GM23338 (cell line): ENCODE measurements around the gene COL20A1. TPM values are rescaled to one million over a fixed set of nuclear protein-coding genes. Genes with fewer than 3 reads are reported as not detected.

Experiments
- ATAC-seq: fragments of 200-7000 bp; cut with Tn5 transposase; 3 replicates; pipeline ENCODE4 v1.9.1; 2020
- DNase-seq: peaks from one replicate; pipeline ENCODE4 v3.0.0-alpha.2; 2015; ENCODE audit warnings: low spot score
- H2AFZ ChIP-seq: fragments of 200-600 bp; sonication (generic); 2 replicates; pipeline ENCODE4 v1.8.0; 2016; ENCODE audit warnings: antibody characterized with exemption, mild to moderate bottlenecking, moderate library complexity
- H3F3A ChIP-seq: fragments of 200-600 bp; sonication (generic); replicated peaks from 2 replicates; pipeline ENCODE4 v1.8.0; 2017; ENCODE audit warnings: antibody characterized with exemption, mixed run types, low read depth
- H3K27ac ChIP-seq: fragments of 200-600 bp; sonication (generic); 2 replicates; pipeline ENCODE4 v1.6.1; 2016; ENCODE audit warnings: low read depth
- H3K27me3 ChIP-seq: fragments of 200-600 bp; sonication (generic); 2 replicates; pipeline ENCODE4 v1.8.0; 2016; ENCODE audit warnings: mild to moderate bottlenecking, mixed run types, moderate library complexity; ENCODE audit not compliant: insufficient read depth
- H3K36me3 ChIP-seq: fragments of 200-600 bp; sonication (generic); 2 replicates; pipeline ENCODE4 v1.8.0; 2016; ENCODE audit warnings: mild to moderate bottlenecking; ENCODE audit not compliant: insufficient read depth
- H3K4me1 ChIP-seq: fragments of 200-600 bp; sonication (generic); 2 replicates; pipeline ENCODE4 v1.8.0; 2016; ENCODE audit warnings: mild to moderate bottlenecking, moderate library complexity; ENCODE audit not compliant: insufficient read depth
- H3K4me2 ChIP-seq: fragments of 200-600 bp; sonication (generic); 2 replicates; pipeline ENCODE4 v1.7.1; 2017; ENCODE audit warnings: mixed run types
- H3K4me3 ChIP-seq: fragments of 200-600 bp; sonication (generic); 2 replicates; pipeline ENCODE4 v1.6.1; 2016; ENCODE audit warnings: mixed run types
- H3K79me2 ChIP-seq: fragments of 200-600 bp; sonication (generic); replicated peaks from 2 replicates; pipeline ENCODE4 v1.8.0; 2017; ENCODE audit warnings: mild to moderate bottlenecking; ENCODE audit not compliant: insufficient read depth
- H3K9me2 ChIP-seq: fragments of 200-600 bp; sonication (generic); 2 replicates; pipeline ENCODE4 v1.8.0; 2017; ENCODE audit not compliant: insufficient read depth
- H4K20me1 ChIP-seq: fragments of 200-600 bp; sonication (generic); replicated peaks from 2 replicates; pipeline ENCODE4 v1.8.0; 2017; ENCODE audit warnings: mild to moderate bottlenecking; ENCODE audit not compliant: insufficient read depth
- H3K27ac Mint-ChIP-seq: 2 replicates; pipeline ENCODE4 v1.8.0; 2020; ENCODE audit warnings: inconsistent platforms, mild to moderate bottlenecking, moderate library complexity, mixed read lengths
- H3K27me3 Mint-ChIP-seq: 3 replicates; pipeline ENCODE4 v1.8.0; 2022; ENCODE audit warnings: low read depth, mild to moderate bottlenecking, moderate library complexity, mixed read lengths, inconsistent platforms; ENCODE audit not compliant: insufficient read depth, poor library complexity
- H3K36me3 Mint-ChIP-seq: 3 replicates; pipeline ENCODE4 v1.8.0; 2021; ENCODE audit warnings: low read depth, mild to moderate bottlenecking, inconsistent platforms, moderate library complexity, mixed read lengths
- H3K4me1 Mint-ChIP-seq: 3 replicates; pipeline ENCODE4 v1.8.0; 2020; ENCODE audit warnings: mild to moderate bottlenecking, inconsistent platforms, mixed read lengths
- H3K4me3 Mint-ChIP-seq: 3 replicates; pipeline ENCODE4 v1.8.0; 2021; ENCODE audit warnings: moderate library complexity, mild to moderate bottlenecking, inconsistent platforms, mixed read lengths
- H3K9me3 Mint-ChIP-seq: 3 replicates; pipeline ENCODE4 v1.8.0; 2020; ENCODE audit warnings: moderate library complexity, mild to moderate bottlenecking, inconsistent platforms, mixed read lengths
- CREB1 ChIP-seq: fragments of 250-450 bp; sonication (Bioruptor Pico); IDR thresholded peaks from 2 replicates; pipeline ENCODE4 v1.5.0; 2020; ENCODE audit warnings: low read depth, mild to moderate bottlenecking, moderate library complexity
- EZH2 ChIP-seq: fragments of 200-600 bp; sonication (generic); IDR thresholded peaks from one replicate; pipeline ENCODE4 v1.8.0; 2017; ENCODE audit warnings: antibody characterized with exemption, mild to moderate bottlenecking, low read depth; ENCODE audit not compliant: unreplicated experiment
- EZH2phosphoT487 ChIP-seq: fragments of 200-600 bp; sonication (generic); IDR thresholded peaks from one replicate; pipeline ENCODE4 v1.8.1; 2018; ENCODE audit warnings: antibody characterized with exemption; ENCODE audit not compliant: unreplicated experiment
- JUNB ChIP-seq: IDR thresholded peaks from one replicate; pipeline ENCODE4 v1.6.1; 2016; ENCODE audit warnings: antibody characterized with exemption; ENCODE audit not compliant: unreplicated experiment
- NANOG ChIP-seq: IDR thresholded peaks from 2 replicates; pipeline ENCODE4 v1.6.1; 2016; ENCODE audit warnings: antibody characterized with exemption, borderline replicate concordance
- POLR2AphosphoS5 ChIP-seq: IDR thresholded peaks from 2 replicates; pipeline ENCODE4 v1.6.1; 2016; ENCODE audit warnings: antibody characterized with exemption, low read depth
- REST ChIP-seq: IDR thresholded peaks from one replicate; pipeline ENCODE4 v1.6.1; 2018; ENCODE audit warnings: antibody characterized with exemption; ENCODE audit not compliant: unreplicated experiment
- STAT1 ChIP-seq: IDR thresholded peaks from one replicate; pipeline ENCODE4 v1.6.1; 2016; ENCODE audit warnings: antibody characterized with exemption; ENCODE audit not compliant: unreplicated experiment
- ZNF114 ChIP-seq: fragments of 250-450 bp; sonication (Bioruptor Pico); IDR thresholded peaks from 2 replicates; pipeline ENCODE4 v1.5.0; 2020; ENCODE audit warnings: mild to moderate bottlenecking, moderate library complexity
- ZNF331 ChIP-seq: fragments of 250-450 bp; sonication (Bioruptor Pico); IDR thresholded peaks from 2 replicates; pipeline ENCODE4 v1.5.0; 2020; ENCODE audit warnings: low read depth, mild to moderate bottlenecking, moderate library complexity
- polyA plus RNA-seq: library from polyadenylated mRNA; unstranded; fragments of >200 nt; fragmentation: Nextera tagmentation; extraction: Ambion mirVana; gene quantifications from 2 replicates; pipeline ENCODE4 v1.2.1, GENCODE V29; 2016
- total RNA-seq: library from RNA; depleted of rRNA; stranded (reverse); fragments of >200 nt; shearing (Covaris generic); gene quantifications from 2 replicates; pipeline ENCODE4 v1.2.3, GENCODE V29; 2014
- TF ChIP-seq, protein P1 (sequence below): IDR thresholded peaks from 2 replicates; pipeline ENCODE4 v1.6.1; 2016; ENCODE audit warnings: antibody characterized with exemption
- TF ChIP-seq, protein P2 (sequence below), 2 experiments: fragments of 200-600 bp in 1 of 2; sonication (generic) in 1 of 2; conservative IDR thresholded peaks; 2 replicates each; pipeline versions ENCODE4 v1.5.1 to v1.6.1; 2016 to 2017; ENCODE audit warnings: antibody characterized with exemption in 2 of 2, low read depth in 2 of 2, mild to moderate bottlenecking in 2 of 2, moderate library complexity in 1 of 2
- TF ChIP-seq, protein P3 (sequence below): fragments of 250-450 bp; sonication (Bioruptor Pico); IDR thresholded peaks from 2 replicates; pipeline ENCODE4 v1.5.0; 2020; ENCODE audit warnings: mild to moderate bottlenecking, moderate library complexity

The COL20A1 gene
- total and polyA plus RNA-seq, 2 experiments from 2014 or later = 0.28 to 0.79 TPM

GRCh38 chr20:63347081-63347741 lies 54.2 kb downstream of the COL20A1 start:
- no peaks in the 10 kb centered on the region for H3K27me3 ChIP-seq
- Mint-ChIP-seq H3K27ac (no peak overlapping the region), H3K36me3 (peaks cover 4% of the 10 kb centered on the region), H3K4me1 (peaks cover 4% of the 10 kb centered on the region; the same call in 2 of the 3 replicates), H3K27me3 (peaks cover 18% of the 10 kb centered on the region), H3K4me3 (no peak overlapping the region), H3K9me3 (peaks cover 12% of the 10 kb centered on the region)
- no peaks in the 10 kb centered on the region for H3K36me3 ChIP-seq
- no peak overlapping the region for H2AFZ ChIP-seq
- TF ChIP-seq STAT1 (no peak), EZH2 (no peak), ZNF114 (CRISPR knock-in tag) (no peak), JUNB (no peak), CREB1 (CRISPR knock-in tag) (no peak), REST (no peak), NANOG (no peak), POLR2AphosphoS5 (no peak), ZNF331 (CRISPR knock-in tag) (no peak), EZH2phosphoT487 (no peak)
- TF ChIP-seq, protein P1, sequence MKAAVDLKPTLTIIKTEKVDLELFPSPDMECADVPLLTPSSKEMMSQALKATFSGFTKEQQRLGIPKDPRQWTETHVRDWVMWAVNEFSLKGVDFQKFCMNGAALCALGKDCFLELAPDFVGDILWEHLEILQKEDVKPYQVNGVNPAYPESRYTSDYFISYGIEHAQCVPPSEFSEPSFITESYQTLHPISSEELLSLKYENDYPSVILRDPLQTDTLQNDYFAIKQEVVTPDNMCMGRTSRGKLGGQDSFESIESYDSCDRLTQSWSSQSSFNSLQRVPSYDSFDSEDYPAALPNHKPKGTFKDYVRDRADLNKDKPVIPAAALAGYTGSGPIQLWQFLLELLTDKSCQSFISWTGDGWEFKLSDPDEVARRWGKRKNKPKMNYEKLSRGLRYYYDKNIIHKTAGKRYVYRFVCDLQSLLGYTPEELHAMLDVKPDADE = no peak
- TF ChIP-seq, protein P2, sequence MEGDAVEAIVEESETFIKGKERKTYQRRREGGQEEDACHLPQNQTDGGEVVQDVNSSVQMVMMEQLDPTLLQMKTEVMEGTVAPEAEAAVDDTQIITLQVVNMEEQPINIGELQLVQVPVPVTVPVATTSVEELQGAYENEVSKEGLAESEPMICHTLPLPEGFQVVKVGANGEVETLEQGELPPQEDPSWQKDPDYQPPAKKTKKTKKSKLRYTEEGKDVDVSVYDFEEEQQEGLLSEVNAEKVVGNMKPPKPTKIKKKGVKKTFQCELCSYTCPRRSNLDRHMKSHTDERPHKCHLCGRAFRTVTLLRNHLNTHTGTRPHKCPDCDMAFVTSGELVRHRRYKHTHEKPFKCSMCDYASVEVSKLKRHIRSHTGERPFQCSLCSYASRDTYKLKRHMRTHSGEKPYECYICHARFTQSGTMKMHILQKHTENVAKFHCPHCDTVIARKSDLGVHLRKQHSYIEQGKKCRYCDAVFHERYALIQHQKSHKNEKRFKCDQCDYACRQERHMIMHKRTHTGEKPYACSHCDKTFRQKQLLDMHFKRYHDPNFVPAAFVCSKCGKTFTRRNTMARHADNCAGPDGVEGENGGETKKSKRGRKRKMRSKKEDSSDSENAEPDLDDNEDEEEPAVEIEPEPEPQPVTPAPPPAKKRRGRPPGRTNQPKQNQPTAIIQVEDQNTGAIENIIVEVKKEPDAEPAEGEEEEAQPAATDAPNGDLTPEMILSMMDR (conservative IDR thresholded peaks at IDR 0.05; ENCODE audit: low read depth in 2 of 2) = no peak
- TF ChIP-seq, protein P3, sequence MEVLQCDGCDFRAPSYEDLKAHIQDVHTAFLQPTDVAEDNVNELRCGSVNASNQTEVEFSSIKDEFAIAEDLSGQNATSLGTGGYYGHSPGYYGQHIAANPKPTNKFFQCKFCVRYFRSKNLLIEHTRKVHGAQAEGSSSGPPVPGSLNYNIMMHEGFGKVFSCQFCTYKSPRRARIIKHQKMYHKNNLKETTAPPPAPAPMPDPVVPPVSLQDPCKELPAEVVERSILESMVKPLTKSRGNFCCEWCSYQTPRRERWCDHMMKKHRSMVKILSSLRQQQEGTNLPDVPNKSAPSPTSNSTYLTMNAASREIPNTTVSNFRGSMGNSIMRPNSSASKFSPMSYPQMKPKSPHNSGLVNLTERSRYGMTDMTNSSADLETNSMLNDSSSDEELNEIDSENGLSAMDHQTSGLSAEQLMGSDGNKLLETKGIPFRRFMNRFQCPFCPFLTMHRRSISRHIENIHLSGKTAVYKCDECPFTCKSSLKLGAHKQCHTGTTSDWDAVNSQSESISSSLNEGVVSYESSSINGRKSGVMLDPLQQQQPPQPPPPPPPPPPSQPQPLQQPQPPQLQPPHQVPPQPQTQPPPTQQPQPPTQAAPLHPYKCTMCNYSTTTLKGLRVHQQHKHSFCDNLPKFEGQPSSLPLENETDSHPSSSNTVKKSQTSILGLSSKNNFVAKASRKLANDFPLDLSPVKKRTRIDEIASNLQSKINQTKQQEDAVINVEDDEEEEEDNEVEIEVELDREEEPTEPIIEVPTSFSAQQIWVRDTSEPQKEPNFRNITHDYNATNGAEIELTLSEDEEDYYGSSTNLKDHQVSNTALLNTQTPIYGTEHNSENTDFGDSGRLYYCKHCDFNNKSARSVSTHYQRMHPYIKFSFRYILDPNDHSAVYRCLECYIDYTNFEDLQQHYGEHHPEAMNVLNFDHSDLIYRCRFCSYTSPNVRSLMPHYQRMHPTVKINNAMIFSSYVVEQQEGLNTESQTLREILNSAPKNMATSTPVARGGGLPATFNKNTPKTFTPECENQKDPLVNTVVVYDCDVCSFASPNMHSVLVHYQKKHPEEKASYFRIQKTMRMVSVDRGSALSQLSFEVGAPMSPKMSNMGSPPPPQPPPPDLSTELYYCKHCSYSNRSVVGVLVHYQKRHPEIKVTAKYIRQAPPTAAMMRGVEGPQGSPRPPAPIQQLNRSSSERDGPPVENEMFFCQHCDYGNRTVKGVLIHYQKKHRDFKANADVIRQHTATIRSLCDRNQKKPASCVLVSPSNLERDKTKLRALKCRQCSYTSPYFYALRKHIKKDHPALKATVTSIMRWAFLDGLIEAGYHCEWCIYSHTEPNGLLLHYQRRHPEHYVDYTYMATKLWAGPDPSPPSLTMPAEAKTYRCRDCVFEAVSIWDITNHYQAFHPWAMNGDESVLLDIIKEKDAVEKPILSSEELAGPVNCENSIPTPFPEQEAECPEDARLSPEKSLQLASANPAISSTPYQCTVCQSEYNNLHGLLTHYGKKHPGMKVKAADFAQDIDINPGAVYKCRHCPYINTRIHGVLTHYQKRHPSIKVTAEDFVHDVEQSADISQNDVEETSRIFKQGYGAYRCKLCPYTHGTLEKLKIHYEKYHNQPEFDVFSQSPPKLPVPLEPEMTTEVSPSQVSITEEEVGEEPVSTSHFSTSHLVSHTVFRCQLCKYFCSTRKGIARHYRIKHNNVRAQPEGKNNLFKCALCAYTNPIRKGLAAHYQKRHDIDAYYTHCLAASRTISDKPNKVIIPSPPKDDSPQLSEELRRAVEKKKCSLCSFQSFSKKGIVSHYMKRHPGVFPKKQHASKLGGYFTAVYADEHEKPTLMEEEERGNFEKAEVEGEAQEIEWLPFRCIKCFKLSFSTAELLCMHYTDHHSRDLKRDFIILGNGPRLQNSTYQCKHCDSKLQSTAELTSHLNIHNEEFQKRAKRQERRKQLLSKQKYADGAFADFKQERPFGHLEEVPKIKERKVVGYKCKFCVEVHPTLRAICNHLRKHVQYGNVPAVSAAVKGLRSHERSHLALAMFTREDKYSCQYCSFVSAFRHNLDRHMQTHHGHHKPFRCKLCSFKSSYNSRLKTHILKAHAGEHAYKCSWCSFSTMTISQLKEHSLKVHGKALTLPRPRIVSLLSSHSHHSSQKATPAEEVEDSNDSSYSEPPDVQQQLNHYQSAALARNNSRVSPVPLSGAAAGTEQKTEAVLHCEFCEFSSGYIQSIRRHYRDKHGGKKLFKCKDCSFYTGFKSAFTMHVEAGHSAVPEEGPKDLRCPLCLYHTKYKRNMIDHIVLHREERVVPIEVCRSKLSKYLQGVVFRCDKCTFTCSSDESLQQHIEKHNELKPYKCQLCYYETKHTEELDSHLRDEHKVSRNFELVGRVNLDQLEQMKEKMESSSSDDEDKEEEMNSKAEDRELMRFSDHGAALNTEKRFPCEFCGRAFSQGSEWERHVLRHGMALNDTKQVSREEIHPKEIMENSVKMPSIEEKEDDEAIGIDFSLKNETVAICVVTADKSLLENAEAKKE = no peak
- no peaks in the 10 kb centered on the region for H3K9me2 ChIP-seq
- no peak overlapping the region for H3K4me3 ChIP-seq
- no peak overlapping the region for H3K4me2 ChIP-seq
- 0 out of 2 replicates have a peak, but pooled peaks cover 4% of the 10 kb centered on the region for H3F3A ChIP-seq
- no peaks in the 10 kb centered on the region for H3K4me1 ChIP-seq
- H3K79me2 ChIP-seq = no peaks in the 10 kb centered on the region
- H4K20me1 ChIP-seq = no peaks in the 10 kb centered on the region
- H3K27ac ChIP-seq = no peak overlapping the region
- no peak for DNase-seq
- no peak for ATAC-seq
